Neural cell (in vitro differentiated cells): ENCODE measurements around the gene EHD1. TPM values are rescaled to one million over a fixed set of nuclear protein-coding genes. Genes with fewer than 3 reads are reported as not detected.

ENCODE experiments used
- H2AFZ ChIP-seq: fragments of 200-600, 300-800 bp; sonication (generic), shearing (Covaris generic); 2 replicates; pipeline ENCODE4 v1.6.0; 2014; ENCODE audit warnings: low read depth, mild to moderate bottlenecking, antibody characterized with exemption, low read length, moderate library complexity
- H3F3A ChIP-seq: fragments of 200-600 bp; shearing (Covaris generic); 2 replicates; pipeline ENCODE4 v1.6.1; 2016; ENCODE audit warnings: mild to moderate bottlenecking, moderate library complexity, mixed read lengths, antibody characterized with exemption, low read length; ENCODE audit not compliant: insufficient read depth, poor library complexity, severe bottlenecking
- H3K27ac ChIP-seq: fragments of 200-600, 300-800 bp; sonication (generic), shearing (Covaris generic); 2 replicates; pipeline ENCODE4 v1.5.1; 2014; ENCODE audit warnings: mild to moderate bottlenecking, low read length, moderate library complexity
- H3K27me3 ChIP-seq: fragments of 300-800, 200-600 bp; sonication (generic), shearing (Covaris generic); 2 replicates; pipeline ENCODE4 v1.6.0; 2014; ENCODE audit warnings: mild to moderate bottlenecking, low read depth, low read length, moderate library complexity; ENCODE audit not compliant: insufficient read depth
- H3K36me3 ChIP-seq: fragments of 300-800, 200-600 bp; sonication (generic), shearing (Covaris generic); 2 replicates; pipeline ENCODE4 v1.5.1; 2014; ENCODE audit warnings: mild to moderate bottlenecking, antibody characterized with exemption, low read length, moderate library complexity; ENCODE audit not compliant: insufficient read depth
- H3K4me2 ChIP-seq: fragments of 300-800, 200-600 bp; sonication (generic), shearing (Covaris generic); 2 replicates; pipeline ENCODE4 v1.6.0; 2014; ENCODE audit warnings: mild to moderate bottlenecking, low read length
- H3K4me3 ChIP-seq: fragments of 300-800, 200-600 bp; sonication (generic), shearing (Covaris generic); 2 replicates; pipeline ENCODE4 v1.5.1; 2014; ENCODE audit warnings: mild to moderate bottlenecking, low read length, moderate library complexity
- H3K79me2 ChIP-seq: fragments of 200-600 bp; shearing (Covaris generic); replicated peaks from 2 replicates; pipeline ENCODE4 v1.6.0; 2014; ENCODE audit warnings: mild to moderate bottlenecking, low read length, moderate library complexity; ENCODE audit not compliant: insufficient read depth
- H3K9ac ChIP-seq: fragments of 300-800, 200-600 bp; sonication (generic), shearing (Covaris generic); 2 replicates; pipeline ENCODE4 v1.6.1; 2016; ENCODE audit warnings: mild to moderate bottlenecking, low read length, mixed read lengths
- H3K9me2 ChIP-seq: fragments of 200-600 bp; shearing (Covaris generic); 2 replicates; pipeline ENCODE4 v1.6.1; 2016; ENCODE audit warnings: mild to moderate bottlenecking, low read length, mixed read lengths; ENCODE audit not compliant: insufficient read depth
- H3K9me3 ChIP-seq: fragments of 200-600, 300-800 bp; sonication (generic), shearing (Covaris generic); 2 replicates; pipeline ENCODE4 v1.6.1; 2016; ENCODE audit warnings: mild to moderate bottlenecking, mixed run types, low read length, moderate library complexity, mixed read lengths
- H4K20me1 ChIP-seq: fragments of 200-600 bp; shearing (Covaris generic); 2 replicates; pipeline ENCODE4 v1.6.1; 2016; ENCODE audit warnings: mild to moderate bottlenecking, mixed run types; ENCODE audit not compliant: insufficient read depth
- EP300 ChIP-seq: fragments of 450-650 bp; conservative IDR thresholded peaks from 2 replicates; pipeline ENCODE4 v1.6.1; 2014; ENCODE audit warnings: antibody characterized with exemption, mild to moderate bottlenecking, moderate library complexity; ENCODE audit not compliant: poor library complexity, severe bottlenecking
- EZH2 ChIP-seq: fragments of 200-600, 300-800 bp; shearing (Covaris generic), sonication (generic); IDR thresholded peaks from 2 replicates; pipeline ENCODE4 v1.6.1; 2014; ENCODE audit warnings: antibody characterized with exemption, low read length, borderline replicate concordance, mild to moderate bottlenecking; ENCODE audit not compliant: insufficient read depth, poor library complexity, severe bottlenecking
- MXI1 ChIP-seq: fragments of 450-650 bp; conservative IDR thresholded peaks from 2 replicates; pipeline ENCODE4 v1.6.1; 2014; ENCODE audit warnings: antibody characterized with exemption, mild to moderate bottlenecking; ENCODE audit not compliant: poor library complexity, severe bottlenecking
- POLR2AphosphoS5 ChIP-seq: IDR thresholded peaks from 2 replicates; pipeline ENCODE4 v1.6.1; 2012
- RAD21 ChIP-seq: fragments of 450-650 bp; conservative IDR thresholded peaks from 2 replicates; pipeline ENCODE4 v1.6.1; 2014; ENCODE audit warnings: antibody characterized with exemption, mild to moderate bottlenecking, moderate library complexity
- SMC3 ChIP-seq: fragments of 450-650 bp; conservative IDR thresholded peaks from 2 replicates; pipeline ENCODE4 v1.6.1; 2014; ENCODE audit warnings: antibody characterized with exemption, mild to moderate bottlenecking, moderate library complexity; ENCODE audit not compliant: poor library complexity
- TAF1 ChIP-seq: IDR thresholded peaks from 2 replicates; pipeline ENCODE4 v1.6.1; 2012; ENCODE audit warnings: low read depth
- polyA plus RNA-seq: library from polyadenylated mRNA; depleted of rRNA; stranded (reverse); fragments of >200 nt; gene quantifications from 2 replicates; pipeline ENCODE4 v1.2.3, GENCODE V29; 2014
- TF ChIP-seq, protein P1 (sequence below): fragments of 450-650 bp; IDR thresholded peaks from 2 replicates; pipeline ENCODE4 v1.5.1; 2014; ENCODE audit warnings: antibody characterized with exemption, mild to moderate bottlenecking, moderate library complexity; ENCODE audit not compliant: poor library complexity, severe bottlenecking
- TF ChIP-seq, protein P2 (sequence below): IDR thresholded peaks from 2 replicates; pipeline ENCODE4 v1.6.1; 2012; ENCODE audit warnings: borderline replicate concordance

EHD1 gene
- polyA plus RNA-seq, 1 donor from 2014 or later: 26.4 TPM

DNA sequence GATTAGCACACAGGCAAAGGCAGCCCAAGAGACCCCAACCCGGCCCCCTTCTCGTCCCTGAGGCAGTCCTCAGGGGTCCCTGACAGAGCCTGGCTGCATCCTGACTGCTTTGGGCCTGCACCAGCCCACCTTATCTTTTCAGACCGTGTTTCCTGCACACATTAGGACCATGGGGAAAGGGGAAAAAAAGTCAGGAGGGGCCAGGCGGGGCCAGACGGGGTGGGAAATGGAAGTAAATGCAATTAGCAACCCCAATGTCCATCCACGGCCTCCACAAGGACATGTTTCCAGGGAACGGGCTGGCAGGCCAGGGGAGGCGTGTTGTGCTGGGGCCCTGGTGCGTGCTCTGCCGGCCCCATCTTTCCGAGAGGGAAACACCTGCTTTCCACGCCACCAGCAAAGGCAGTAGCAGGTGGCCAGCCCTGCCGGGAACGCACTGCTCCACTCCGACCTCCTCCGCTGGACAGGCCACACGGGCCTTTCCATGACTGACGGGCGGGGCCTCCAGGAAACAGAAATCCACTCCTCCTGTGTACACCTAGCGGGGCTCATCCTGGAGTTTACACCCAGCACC is 7.4 kb downstream of the EHD1 start:
- no peak for TF ChIP-seq TAF1
- TF ChIP-seq, protein P1, sequence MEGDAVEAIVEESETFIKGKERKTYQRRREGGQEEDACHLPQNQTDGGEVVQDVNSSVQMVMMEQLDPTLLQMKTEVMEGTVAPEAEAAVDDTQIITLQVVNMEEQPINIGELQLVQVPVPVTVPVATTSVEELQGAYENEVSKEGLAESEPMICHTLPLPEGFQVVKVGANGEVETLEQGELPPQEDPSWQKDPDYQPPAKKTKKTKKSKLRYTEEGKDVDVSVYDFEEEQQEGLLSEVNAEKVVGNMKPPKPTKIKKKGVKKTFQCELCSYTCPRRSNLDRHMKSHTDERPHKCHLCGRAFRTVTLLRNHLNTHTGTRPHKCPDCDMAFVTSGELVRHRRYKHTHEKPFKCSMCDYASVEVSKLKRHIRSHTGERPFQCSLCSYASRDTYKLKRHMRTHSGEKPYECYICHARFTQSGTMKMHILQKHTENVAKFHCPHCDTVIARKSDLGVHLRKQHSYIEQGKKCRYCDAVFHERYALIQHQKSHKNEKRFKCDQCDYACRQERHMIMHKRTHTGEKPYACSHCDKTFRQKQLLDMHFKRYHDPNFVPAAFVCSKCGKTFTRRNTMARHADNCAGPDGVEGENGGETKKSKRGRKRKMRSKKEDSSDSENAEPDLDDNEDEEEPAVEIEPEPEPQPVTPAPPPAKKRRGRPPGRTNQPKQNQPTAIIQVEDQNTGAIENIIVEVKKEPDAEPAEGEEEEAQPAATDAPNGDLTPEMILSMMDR: no peak
- Histone ChIP-seq H3K4me2 (no peak overlapping the region), H3K27ac (no peak overlapping the region), H3K79me2 (peaks cover 14% of the 10 kb centered on the region), H3K4me3 (no peak overlapping the region), H3K27me3 (no peaks in the 10 kb centered on the region), H3K9ac (no peak overlapping the region), H3K9me3 (no peaks in the 10 kb centered on the region), H2AFZ (no peak overlapping the region), H3K9me2 (no peaks in the 10 kb centered on the region), H4K20me1 (no peaks in the 10 kb centered on the region), H3F3A (no peaks in the 10 kb centered on the region), H3K36me3 (no peaks in the 10 kb centered on the region)

DNA sequence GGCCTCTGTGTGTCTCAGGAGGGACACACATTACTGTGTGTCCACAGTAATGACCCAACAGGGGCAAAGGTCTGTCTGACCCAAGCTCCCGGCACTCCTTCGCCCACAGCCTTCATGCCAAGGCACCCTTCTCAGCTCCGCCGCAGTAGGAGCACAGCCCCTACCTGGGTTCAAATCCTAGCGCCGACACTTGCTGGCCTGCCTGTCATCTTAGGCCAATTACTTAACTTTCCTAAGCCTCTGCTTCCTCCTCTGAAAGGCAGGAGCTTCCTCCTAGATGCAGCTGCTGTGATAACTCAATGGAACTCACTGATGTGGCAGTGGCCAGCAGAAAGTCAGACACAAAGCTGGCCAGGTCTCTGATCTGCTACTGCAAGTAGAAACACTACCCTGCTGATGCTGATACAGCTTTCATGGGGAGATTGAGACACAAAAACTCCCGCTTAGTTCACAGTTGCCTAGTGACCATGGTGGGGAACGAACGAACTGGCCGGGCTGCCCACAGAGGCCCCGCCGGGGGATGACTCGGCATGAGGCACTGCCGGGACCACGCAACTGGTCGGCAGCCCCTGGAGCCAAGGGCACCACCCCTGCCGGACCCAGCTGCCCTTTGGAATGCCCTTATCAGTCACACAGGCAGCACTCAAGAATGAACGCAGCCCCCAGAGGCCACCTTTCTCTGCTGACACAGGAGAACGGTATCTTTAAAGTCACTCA is 8.1 kb downstream of the EHD1 start:
- H3K27me3 ChIP-seq: no peaks in the 10 kb centered on the region
- no peaks in the 10 kb centered on the region for H4K20me1 ChIP-seq
- TF ChIP-seq EZH2 (no peak), MXI1 (no peak), SMC3 (no peak), RAD21 (no peak), TAF1 (no peak), POLR2AphosphoS5 (no peak), EP300 (no peak)
- TF ChIP-seq, protein P1: no peak
- TF ChIP-seq, protein P2, sequence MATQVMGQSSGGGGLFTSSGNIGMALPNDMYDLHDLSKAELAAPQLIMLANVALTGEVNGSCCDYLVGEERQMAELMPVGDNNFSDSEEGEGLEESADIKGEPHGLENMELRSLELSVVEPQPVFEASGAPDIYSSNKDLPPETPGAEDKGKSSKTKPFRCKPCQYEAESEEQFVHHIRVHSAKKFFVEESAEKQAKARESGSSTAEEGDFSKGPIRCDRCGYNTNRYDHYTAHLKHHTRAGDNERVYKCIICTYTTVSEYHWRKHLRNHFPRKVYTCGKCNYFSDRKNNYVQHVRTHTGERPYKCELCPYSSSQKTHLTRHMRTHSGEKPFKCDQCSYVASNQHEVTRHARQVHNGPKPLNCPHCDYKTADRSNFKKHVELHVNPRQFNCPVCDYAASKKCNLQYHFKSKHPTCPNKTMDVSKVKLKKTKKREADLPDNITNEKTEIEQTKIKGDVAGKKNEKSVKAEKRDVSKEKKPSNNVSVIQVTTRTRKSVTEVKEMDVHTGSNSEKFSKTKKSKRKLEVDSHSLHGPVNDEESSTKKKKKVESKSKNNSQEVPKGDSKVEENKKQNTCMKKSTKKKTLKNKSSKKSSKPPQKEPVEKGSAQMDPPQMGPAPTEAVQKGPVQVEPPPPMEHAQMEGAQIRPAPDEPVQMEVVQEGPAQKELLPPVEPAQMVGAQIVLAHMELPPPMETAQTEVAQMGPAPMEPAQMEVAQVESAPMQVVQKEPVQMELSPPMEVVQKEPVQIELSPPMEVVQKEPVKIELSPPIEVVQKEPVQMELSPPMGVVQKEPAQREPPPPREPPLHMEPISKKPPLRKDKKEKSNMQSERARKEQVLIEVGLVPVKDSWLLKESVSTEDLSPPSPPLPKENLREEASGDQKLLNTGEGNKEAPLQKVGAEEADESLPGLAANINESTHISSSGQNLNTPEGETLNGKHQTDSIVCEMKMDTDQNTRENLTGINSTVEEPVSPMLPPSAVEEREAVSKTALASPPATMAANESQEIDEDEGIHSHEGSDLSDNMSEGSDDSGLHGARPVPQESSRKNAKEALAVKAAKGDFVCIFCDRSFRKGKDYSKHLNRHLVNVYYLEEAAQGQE: no peak
- no peaks in the 10 kb centered on the region for H3K36me3 ChIP-seq
- no peaks in the 10 kb centered on the region for H3K9me2 ChIP-seq
- H3K9ac ChIP-seq: no peak overlapping the region
- H3K27ac ChIP-seq: no peak overlapping the region
- no peak overlapping the region for H2AFZ ChIP-seq
- H3K79me2 ChIP-seq: peaks cover 8% of the 10 kb centered on the region
- H3K4me2 ChIP-seq: no peak overlapping the region
- no peaks in the 10 kb centered on the region for H3K9me3 ChIP-seq
- H3F3A ChIP-seq: no peaks in the 10 kb centered on the region
- no peak overlapping the region for H3K4me3 ChIP-seq
